ENCODE measurements around the gene NEDD9. TPM values are rescaled to one million over a fixed set of nuclear protein-coding genes. Genes with fewer than 3 reads are reported as not detected.
A peak's percentile ranks its signal among the peaks of the same experiment; 100 is the strongest.

The NEDD9 gene
- total and polyA plus RNA-seq, 2 experiments from 2014 or later = 4.4 to 13.0 TPM

GRCh38 chr6:11262242-11262641, 29.8 kb upstream of the NEDD9 start:
- no peaks in the 10 kb centered on the region for H3K79me2 ChIP-seq (replicated peaks; ENCODE audit: insufficient read depth)
- ATAC-seq = no peak

More at GRCh38 chr6:11262242-11262641, 29.8 kb upstream of the NEDD9 start:
- TF ChIP-seq REST (IDR thresholded peaks at IDR 0.05; ENCODE audit: unreplicated experiment) (no peak), EZH2phosphoT487 (IDR thresholded peaks at IDR 0.05; ENCODE audit: unreplicated experiment) (no peak), ZNF114 (CRISPR knock-in tag; IDR thresholded peaks at IDR 0.05) (no peak), JUNB (IDR thresholded peaks at IDR 0.05; ENCODE audit: unreplicated experiment) (no peak), EZH2 (IDR thresholded peaks at IDR 0.05; ENCODE audit: low read depth, unreplicated experiment) (no peak), ZNF331 (CRISPR knock-in tag; IDR thresholded peaks at IDR 0.05; ENCODE audit: low read depth) (no peak), ETS1 (IDR thresholded peaks at IDR 0.05) (no peak), STAT1 (IDR thresholded peaks at IDR 0.05; ENCODE audit: unreplicated experiment) (no peak), CREB1 (CRISPR knock-in tag; IDR thresholded peaks at IDR 0.05; ENCODE audit: low read depth) (no peak), NANOG (IDR thresholded peaks at IDR 0.05; ENCODE audit: borderline replicate concordance) (no peak), POLR2AphosphoS5 (IDR thresholded peaks at IDR 0.05; ENCODE audit: low read depth) (no peak)
- TF ChIP-seq, protein P1, sequence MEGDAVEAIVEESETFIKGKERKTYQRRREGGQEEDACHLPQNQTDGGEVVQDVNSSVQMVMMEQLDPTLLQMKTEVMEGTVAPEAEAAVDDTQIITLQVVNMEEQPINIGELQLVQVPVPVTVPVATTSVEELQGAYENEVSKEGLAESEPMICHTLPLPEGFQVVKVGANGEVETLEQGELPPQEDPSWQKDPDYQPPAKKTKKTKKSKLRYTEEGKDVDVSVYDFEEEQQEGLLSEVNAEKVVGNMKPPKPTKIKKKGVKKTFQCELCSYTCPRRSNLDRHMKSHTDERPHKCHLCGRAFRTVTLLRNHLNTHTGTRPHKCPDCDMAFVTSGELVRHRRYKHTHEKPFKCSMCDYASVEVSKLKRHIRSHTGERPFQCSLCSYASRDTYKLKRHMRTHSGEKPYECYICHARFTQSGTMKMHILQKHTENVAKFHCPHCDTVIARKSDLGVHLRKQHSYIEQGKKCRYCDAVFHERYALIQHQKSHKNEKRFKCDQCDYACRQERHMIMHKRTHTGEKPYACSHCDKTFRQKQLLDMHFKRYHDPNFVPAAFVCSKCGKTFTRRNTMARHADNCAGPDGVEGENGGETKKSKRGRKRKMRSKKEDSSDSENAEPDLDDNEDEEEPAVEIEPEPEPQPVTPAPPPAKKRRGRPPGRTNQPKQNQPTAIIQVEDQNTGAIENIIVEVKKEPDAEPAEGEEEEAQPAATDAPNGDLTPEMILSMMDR (conservative IDR thresholded peaks at IDR 0.05; ENCODE audit: low read depth in 2 of 2) = no peak
- TF ChIP-seq, protein P2, sequence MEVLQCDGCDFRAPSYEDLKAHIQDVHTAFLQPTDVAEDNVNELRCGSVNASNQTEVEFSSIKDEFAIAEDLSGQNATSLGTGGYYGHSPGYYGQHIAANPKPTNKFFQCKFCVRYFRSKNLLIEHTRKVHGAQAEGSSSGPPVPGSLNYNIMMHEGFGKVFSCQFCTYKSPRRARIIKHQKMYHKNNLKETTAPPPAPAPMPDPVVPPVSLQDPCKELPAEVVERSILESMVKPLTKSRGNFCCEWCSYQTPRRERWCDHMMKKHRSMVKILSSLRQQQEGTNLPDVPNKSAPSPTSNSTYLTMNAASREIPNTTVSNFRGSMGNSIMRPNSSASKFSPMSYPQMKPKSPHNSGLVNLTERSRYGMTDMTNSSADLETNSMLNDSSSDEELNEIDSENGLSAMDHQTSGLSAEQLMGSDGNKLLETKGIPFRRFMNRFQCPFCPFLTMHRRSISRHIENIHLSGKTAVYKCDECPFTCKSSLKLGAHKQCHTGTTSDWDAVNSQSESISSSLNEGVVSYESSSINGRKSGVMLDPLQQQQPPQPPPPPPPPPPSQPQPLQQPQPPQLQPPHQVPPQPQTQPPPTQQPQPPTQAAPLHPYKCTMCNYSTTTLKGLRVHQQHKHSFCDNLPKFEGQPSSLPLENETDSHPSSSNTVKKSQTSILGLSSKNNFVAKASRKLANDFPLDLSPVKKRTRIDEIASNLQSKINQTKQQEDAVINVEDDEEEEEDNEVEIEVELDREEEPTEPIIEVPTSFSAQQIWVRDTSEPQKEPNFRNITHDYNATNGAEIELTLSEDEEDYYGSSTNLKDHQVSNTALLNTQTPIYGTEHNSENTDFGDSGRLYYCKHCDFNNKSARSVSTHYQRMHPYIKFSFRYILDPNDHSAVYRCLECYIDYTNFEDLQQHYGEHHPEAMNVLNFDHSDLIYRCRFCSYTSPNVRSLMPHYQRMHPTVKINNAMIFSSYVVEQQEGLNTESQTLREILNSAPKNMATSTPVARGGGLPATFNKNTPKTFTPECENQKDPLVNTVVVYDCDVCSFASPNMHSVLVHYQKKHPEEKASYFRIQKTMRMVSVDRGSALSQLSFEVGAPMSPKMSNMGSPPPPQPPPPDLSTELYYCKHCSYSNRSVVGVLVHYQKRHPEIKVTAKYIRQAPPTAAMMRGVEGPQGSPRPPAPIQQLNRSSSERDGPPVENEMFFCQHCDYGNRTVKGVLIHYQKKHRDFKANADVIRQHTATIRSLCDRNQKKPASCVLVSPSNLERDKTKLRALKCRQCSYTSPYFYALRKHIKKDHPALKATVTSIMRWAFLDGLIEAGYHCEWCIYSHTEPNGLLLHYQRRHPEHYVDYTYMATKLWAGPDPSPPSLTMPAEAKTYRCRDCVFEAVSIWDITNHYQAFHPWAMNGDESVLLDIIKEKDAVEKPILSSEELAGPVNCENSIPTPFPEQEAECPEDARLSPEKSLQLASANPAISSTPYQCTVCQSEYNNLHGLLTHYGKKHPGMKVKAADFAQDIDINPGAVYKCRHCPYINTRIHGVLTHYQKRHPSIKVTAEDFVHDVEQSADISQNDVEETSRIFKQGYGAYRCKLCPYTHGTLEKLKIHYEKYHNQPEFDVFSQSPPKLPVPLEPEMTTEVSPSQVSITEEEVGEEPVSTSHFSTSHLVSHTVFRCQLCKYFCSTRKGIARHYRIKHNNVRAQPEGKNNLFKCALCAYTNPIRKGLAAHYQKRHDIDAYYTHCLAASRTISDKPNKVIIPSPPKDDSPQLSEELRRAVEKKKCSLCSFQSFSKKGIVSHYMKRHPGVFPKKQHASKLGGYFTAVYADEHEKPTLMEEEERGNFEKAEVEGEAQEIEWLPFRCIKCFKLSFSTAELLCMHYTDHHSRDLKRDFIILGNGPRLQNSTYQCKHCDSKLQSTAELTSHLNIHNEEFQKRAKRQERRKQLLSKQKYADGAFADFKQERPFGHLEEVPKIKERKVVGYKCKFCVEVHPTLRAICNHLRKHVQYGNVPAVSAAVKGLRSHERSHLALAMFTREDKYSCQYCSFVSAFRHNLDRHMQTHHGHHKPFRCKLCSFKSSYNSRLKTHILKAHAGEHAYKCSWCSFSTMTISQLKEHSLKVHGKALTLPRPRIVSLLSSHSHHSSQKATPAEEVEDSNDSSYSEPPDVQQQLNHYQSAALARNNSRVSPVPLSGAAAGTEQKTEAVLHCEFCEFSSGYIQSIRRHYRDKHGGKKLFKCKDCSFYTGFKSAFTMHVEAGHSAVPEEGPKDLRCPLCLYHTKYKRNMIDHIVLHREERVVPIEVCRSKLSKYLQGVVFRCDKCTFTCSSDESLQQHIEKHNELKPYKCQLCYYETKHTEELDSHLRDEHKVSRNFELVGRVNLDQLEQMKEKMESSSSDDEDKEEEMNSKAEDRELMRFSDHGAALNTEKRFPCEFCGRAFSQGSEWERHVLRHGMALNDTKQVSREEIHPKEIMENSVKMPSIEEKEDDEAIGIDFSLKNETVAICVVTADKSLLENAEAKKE (CRISPR knock-in tag; IDR thresholded peaks at IDR 0.05) = no peak
- no peak for DNase-seq (ENCODE audit: low spot score)
- Histone ChIP-seq H2AFZ (peak overlapping the region; percentile 48; the same call in 1 of the 2 replicates), H3K27ac (ENCODE audit: low read depth) (no peak overlapping the region), H3K27me3 (ENCODE audit: insufficient read depth) (no peaks in the 10 kb centered on the region), H3K36me3 (ENCODE audit: insufficient read depth) (no peaks in the 10 kb centered on the region; the same call in 1 of the 2 replicates), H3F3A (replicated peaks; ENCODE audit: low read depth) (no peaks in the 10 kb centered on the region), H3K4me3 (no peak overlapping the region), H3K9me2 (ENCODE audit: insufficient read depth) (peaks cover 10% of the 10 kb centered on the region; the same call in 1 of the 2 replicates), H4K20me1 (replicated peaks; ENCODE audit: insufficient read depth) (no peaks in the 10 kb centered on the region; the same call in 1 of the 2 replicates), H3K4me1 (ENCODE audit: insufficient read depth) (peaks cover 5% of the 10 kb centered on the region; the same call in 1 of the 2 replicates), H3K4me2 (no peak overlapping the region)
- Mint-ChIP-seq H3K4me1 (peaks cover 6% of the 10 kb centered on the region), H3K4me3 (no peak overlapping the region), H3K27me3 (ENCODE audit: insufficient read depth, low read depth, poor library complexity) (no peaks in the 10 kb centered on the region), H3K27ac (no peak overlapping the region), H3K9me3 (no peaks in the 10 kb centered on the region), H3K36me3 (ENCODE audit: low read depth) (no peaks in the 10 kb centered on the region)

Measured in GM23338 (cell line).